Progenitor cell of endocrine pancreas (in vitro differentiated cells): Measurements from ENCODE around the gene TEX11. TPM values are rescaled to one million over a fixed set of nuclear protein-coding genes. Genes with fewer than 3 reads are reported as not detected.
"Not testable (repeated sequence)": the region's sequence is repeated elsewhere in the genome, so short reads cannot be mapped to it uniquely, and the experiment has no call there.

Experiments used
- DNase-seq: peaks from one replicate; pipeline ENCODE4 v3.0.0; 2021; ENCODE audit warnings: low spot score; ENCODE audit not compliant: unreplicated experiment
- H3K27ac Mint-ChIP-seq: 2 replicates; pipeline ENCODE4 v1.8.0; 2021; ENCODE audit warnings: mild to moderate bottlenecking, moderate library complexity, mixed read lengths
- H3K27me3 Mint-ChIP-seq: 2 replicates; pipeline ENCODE4 v1.8.0; 2021; ENCODE audit warnings: mixed read lengths
- H3K36me3 Mint-ChIP-seq: 2 replicates; pipeline ENCODE4 v1.8.0; 2022; ENCODE audit warnings: mixed read lengths; ENCODE audit not compliant: insufficient read depth
- H3K4me1 Mint-ChIP-seq: 2 replicates; pipeline ENCODE4 v1.8.0; 2021; ENCODE audit warnings: low read depth, mixed read lengths
- H3K4me3 Mint-ChIP-seq: 2 replicates; pipeline ENCODE4 v1.8.0; 2021; ENCODE audit warnings: low read depth, mild to moderate bottlenecking, moderate library complexity, mixed read lengths
- H3K9me3 Mint-ChIP-seq: 2 replicates; pipeline ENCODE4 v1.8.0; 2021; ENCODE audit warnings: low read depth, mixed read lengths
- total RNA-seq: library from RNA; stranded (reverse); gene quantifications from 2 replicates; pipeline ENCODE4 v1.2.1, GENCODE V29; 2021
- TF ChIP-seq, protein P1 (sequence below): fragments of 200-600 bp; sonication (generic); IDR thresholded peaks from one replicate; pipeline ENCODE4 v1.5.0; 2021; ENCODE audit warnings: antibody characterized with exemption, mild to moderate bottlenecking; ENCODE audit not compliant: unreplicated experiment

TEX11 gene
- total RNA-seq, 1 donor from 2014 or later: 6.5 TPM

GRCh38 chrX:70762285-70762684, 146.2 kb downstream of the TEX11 start:
- Mint-ChIP-seq H3K27me3 (peaks cover 4% of the 10 kb centered on the region), H3K4me3 (no peak overlapping the region), H3K27ac (no peak overlapping the region), H3K9me3 (peaks cover 28% of the 10 kb centered on the region), H3K4me1 (no peaks in the 10 kb centered on the region), H3K36me3 (no peaks in the 10 kb centered on the region)
- TF ChIP-seq, protein P1, sequence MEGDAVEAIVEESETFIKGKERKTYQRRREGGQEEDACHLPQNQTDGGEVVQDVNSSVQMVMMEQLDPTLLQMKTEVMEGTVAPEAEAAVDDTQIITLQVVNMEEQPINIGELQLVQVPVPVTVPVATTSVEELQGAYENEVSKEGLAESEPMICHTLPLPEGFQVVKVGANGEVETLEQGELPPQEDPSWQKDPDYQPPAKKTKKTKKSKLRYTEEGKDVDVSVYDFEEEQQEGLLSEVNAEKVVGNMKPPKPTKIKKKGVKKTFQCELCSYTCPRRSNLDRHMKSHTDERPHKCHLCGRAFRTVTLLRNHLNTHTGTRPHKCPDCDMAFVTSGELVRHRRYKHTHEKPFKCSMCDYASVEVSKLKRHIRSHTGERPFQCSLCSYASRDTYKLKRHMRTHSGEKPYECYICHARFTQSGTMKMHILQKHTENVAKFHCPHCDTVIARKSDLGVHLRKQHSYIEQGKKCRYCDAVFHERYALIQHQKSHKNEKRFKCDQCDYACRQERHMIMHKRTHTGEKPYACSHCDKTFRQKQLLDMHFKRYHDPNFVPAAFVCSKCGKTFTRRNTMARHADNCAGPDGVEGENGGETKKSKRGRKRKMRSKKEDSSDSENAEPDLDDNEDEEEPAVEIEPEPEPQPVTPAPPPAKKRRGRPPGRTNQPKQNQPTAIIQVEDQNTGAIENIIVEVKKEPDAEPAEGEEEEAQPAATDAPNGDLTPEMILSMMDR: no peak
- DNase-seq: no peak

DNA sequence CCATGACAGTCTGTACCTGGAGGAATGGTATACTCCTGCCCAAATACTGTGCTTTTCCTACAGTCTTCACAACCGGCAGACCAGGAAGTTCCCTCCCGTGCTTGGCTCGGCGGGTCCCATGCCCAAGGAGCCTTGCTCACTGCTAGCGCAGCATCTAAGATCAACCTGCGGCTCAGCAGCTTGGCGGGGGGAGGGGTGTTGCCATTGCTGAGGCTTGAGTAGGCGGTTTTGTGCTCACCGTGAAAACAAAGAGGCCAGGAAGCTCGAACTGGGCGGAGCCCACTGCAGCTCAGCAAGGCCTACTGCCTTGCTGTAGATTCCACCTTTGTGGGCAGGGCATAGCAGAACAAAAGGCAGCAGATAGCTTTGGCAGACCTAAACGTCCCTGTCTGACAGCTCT, 152.7 kb downstream of the TEX11 start:
- H3K9me3 Mint-ChIP-seq: peaks cover 28% of the 10 kb centered on the region
- H3K4me3 Mint-ChIP-seq: no peak overlapping the region
- DNase-seq: no peak
- peaks cover 2% of the 10 kb centered on the region for H3K36me3 Mint-ChIP-seq
- no peaks in the 10 kb centered on the region for H3K4me1 Mint-ChIP-seq
- H3K27ac Mint-ChIP-seq: no peak overlapping the region
- TF ChIP-seq, protein P1: no peak
- H3K27me3 Mint-ChIP-seq: no peaks in the 10 kb centered on the region

GRCh38 chrX:70754169-70754848, 154.2 kb downstream of the TEX11 start:
- TF ChIP-seq, protein P1: no peak
- no peak overlapping the region for H3K27ac Mint-ChIP-seq

DNA sequence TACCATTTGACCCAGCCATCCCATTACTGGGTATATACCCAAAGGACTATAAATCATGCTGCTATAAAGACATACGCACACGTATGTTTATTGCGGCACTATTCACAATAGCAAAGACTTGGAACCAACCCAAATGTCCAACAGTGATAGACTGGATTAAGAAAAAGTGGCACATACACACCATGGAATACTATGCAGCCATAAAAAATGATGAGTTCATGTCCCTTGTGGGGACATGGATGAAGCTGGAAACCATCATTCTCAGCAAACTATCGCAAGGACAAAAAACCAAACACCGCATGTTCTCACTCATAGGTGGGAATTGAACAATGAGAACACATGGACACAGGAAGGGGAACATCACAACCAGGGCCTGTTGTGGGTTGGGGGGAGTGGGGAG, 174.7 kb downstream of the TEX11 start:
- H3K27me3 Mint-ChIP-seq, H3K36me3 Mint-ChIP-seq, H3K4me3 Mint-ChIP-seq, DNase-seq, H3K4me1 Mint-ChIP-seq, H3K27ac Mint-ChIP-seq: not testable (repeated sequence)
- peaks cover 40% of the 10 kb centered on the region for H3K9me3 Mint-ChIP-seq

More at GRCh38 chrX:70754169-70754848, 154.2 kb downstream of the TEX11 start:
- no peak for DNase-seq
- H3K9me3 Mint-ChIP-seq: peaks cover 20% of the 10 kb centered on the region
- no peaks in the 10 kb centered on the region for H3K4me1 Mint-ChIP-seq
- H3K27me3 Mint-ChIP-seq: no peaks in the 10 kb centered on the region
- H3K4me3 Mint-ChIP-seq: no peak overlapping the region
- peaks cover 2% of the 10 kb centered on the region for H3K36me3 Mint-ChIP-seq

DNA sequence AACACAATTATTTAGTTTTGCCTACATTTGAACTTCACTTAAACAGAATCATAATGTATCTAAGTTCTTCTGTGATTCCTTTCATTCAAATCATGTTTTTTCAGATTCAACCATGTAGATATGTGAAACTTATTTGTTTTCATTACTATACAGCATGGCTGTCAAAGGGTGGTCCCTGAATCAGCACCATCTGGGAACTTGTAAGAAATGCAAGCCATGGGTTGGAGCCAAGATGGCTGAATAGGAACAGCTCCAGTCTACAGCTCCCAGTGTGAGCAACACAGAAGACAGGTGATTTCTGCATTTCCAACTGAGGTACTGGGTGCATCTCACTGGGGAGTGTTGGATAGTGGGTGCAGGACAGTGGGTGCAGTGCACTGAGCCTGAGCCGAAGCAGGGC, 180.6 kb downstream of the TEX11 start:
- DNase-seq, H3K4me3 Mint-ChIP-seq, H3K27ac Mint-ChIP-seq, H3K36me3 Mint-ChIP-seq, H3K4me1 Mint-ChIP-seq, H3K27me3 Mint-ChIP-seq: not testable (repeated sequence)
- H3K9me3 Mint-ChIP-seq: peaks cover 29% of the 10 kb centered on the region

DNA sequence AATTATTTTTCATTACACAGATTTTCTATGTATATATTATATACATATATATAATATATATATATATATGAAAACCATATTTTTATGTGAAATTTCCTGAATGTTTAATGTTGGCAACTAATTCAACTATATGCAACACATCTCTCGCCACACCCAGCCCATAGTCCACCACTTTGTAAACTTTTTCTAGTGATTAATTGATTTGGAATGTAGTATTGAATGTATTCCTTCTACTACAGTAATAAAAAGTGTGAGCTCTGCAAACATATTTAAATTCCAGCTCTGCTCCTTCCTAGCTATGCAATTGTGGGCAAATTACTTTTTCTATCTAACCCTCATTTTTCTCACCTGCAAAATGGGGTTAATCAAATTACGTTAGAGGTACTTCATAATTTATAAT, 187.8 kb downstream of the TEX11 start:
- Mint-ChIP-seq H3K4me3 (no peak overlapping the region), H3K36me3 (no peaks in the 10 kb centered on the region), H3K9me3 (peaks cover 13% of the 10 kb centered on the region), H3K27ac (no peak overlapping the region), H3K27me3 (no peaks in the 10 kb centered on the region), H3K4me1 (no peaks in the 10 kb centered on the region)
- TF ChIP-seq, protein P1: no peak
- no peak for DNase-seq

GRCh38 chrX:70711336-70711735, 197.2 kb downstream of the TEX11 start:
- not testable (repeated sequence) for H3K4me3 Mint-ChIP-seq, H3K4me1 Mint-ChIP-seq, H3K27ac Mint-ChIP-seq, DNase-seq, H3K36me3 Mint-ChIP-seq, H3K27me3 Mint-ChIP-seq
- H3K9me3 Mint-ChIP-seq: peaks cover 32% of the 10 kb centered on the region
